T47D (cell line): ENCODE data around the gene TPM1.
"Not testable (repeated sequence)": the region's sequence is repeated elsewhere in the genome, so short reads cannot be mapped to it uniquely, and the experiment has no call there.

Experiments used
- DNase-seq, 2 experiments: peaks; one replicate each; pipeline versions ENCODE4 v3.0.0 to v3.0.0-alpha.2; 2011 to 2012; ENCODE audit warnings: low read depth in 1 of 2, low spot score in 1 of 2
- JUND ChIP-seq: IDR thresholded peaks from 2 replicates; pipeline ENCODE4 v1.6.1; 2012; ENCODE audit warnings: low read depth
- in situ Hi-C: cut with HindIII; loops from 2 replicates; pipeline ENCODE4 v1.10.0; 2016; ENCODE audit warnings: low sequenced_read_pairs, low pct_unique_long_range_greater_than_20kb

The TPM1 gene

GRCh38 chr15:63091679-63092446, 49.3 kb downstream of the TPM1 start:
- in situ Hi-C loops = no loop called here
- no peak for TF ChIP-seq JUND
- no peak for DNase-seq

GRCh38 chr15:63093486-63094205, 51.1 kb downstream of the TPM1 start:
- in situ Hi-C loops = no loop called here
- no peak for TF ChIP-seq JUND
- peak; percentile 63 to 82 for DNase-seq

DNA sequence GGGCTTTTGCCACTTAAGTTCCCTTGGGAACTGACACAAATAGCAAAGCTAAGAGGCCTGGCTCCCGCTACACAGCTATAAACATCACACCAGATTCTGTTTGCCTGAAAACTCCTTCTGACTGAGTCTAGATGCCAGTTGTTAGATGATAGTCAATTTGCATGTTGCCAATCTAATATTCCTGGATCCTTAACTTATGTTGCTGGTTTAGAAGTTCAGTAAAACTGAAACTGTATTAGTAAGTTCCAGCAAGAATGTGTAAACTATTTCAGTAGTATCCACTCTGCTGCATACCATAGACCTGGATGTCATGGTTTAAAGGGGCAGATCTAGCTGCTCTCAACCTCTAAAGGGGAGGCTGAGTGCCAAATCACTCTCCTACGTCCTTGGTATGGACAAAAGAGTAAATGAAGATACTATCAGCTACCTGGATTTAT, 52.0 kb downstream of the TPM1 start:
- in situ Hi-C loops = no loop called here
- peak in 1 of 2 experiments; percentile 30 for DNase-seq

GRCh38 chr15:63096178-63096577, 53.6 kb downstream of the TPM1 start:
- in situ Hi-C loops = no loop called here
- TF ChIP-seq JUND = no peak
- DNase-seq = no peak

More for the DNA sequence above, 52.0 kb downstream of the TPM1 start:
- no peak for TF ChIP-seq JUND

DNA sequence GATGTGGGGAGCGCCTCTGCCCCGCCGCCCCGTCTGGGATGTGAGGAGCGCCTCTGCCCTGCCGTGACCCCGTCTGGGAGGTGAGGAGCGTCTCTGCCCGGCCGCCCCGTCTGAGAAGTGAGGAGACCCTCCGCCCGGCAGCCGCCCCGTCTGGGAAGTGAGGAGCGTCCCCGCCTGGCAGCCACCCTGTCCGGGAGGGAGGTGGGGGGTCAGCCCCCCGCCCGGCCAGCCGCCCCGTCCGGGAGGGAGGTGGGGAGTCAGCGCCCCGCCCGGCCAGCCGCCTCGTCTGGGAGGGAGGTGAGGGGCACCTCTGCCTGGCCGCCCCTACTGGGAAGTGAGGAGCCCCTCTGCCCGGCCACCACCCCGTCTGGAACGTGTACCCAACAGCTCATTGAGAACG, 56.4 kb downstream of the TPM1 start:
- DNase-seq, in situ Hi-C loops: not testable (repeated sequence)

DNA sequence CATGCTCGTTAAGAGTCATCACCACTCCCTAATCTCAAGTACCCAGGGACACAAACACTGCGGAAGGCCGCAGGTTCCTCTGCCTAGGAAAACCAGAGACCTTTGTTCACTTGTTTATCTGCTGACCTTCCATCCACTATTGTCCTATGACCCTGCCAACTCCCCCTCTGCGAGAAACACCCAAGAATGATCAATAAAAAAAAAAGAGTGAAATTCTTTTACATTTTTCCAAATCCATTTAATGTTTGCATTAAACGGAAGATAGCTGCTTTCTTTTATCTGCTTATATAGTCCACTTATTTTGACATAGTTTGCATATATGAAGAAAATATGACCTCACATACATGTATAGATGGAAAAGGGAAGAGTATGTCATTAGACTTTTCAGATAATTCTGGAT, 57.0 kb downstream of the TPM1 start:
- in situ Hi-C loops, DNase-seq: not testable (repeated sequence)

DNA sequence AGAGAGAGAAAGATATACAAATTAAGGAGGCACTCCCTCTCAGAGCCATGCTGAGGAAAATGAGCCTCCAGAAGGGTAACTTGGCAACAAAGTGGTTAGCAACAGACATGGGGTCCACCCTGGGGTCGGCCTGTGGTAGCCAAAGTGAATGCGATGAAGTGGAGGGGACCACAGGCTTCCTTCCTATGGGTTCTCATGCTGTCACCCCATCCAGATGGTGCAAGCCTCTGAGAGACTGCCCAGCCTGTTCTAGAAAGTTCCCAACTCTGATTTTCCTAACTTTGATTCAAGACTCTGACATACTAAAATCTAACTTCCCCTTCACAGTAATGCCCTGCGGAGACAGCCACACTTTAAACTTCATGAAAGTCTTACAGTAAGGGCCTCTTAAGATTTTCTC, 60.9 kb downstream of the TPM1 start:
- DNase-seq = no peak
- in situ Hi-C loops = no loop called here

DNA sequence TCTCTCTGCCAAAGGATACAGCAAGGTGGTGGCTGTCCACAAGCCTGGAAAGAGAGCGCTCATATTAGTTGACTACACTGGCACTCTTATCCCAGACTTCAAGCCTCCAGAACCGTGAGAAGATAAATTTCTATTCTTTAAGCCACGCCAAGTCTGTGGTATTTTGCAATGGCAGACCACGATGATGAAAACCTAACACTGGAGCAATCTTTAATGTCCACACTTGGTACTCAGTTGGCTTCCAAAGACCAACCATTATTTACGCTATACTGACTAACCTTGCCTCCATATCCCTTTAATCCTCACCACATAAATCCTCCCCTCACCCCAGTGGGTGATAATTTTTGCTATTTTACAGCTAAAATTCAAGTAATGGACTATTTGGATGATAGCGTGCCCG, 62.2 kb downstream of the TPM1 start:
- in situ Hi-C loops = no loop called here
- TF ChIP-seq JUND = no peak
- DNase-seq = no peak

More for the DNA sequence above, 60.9 kb downstream of the TPM1 start:
- no peak for TF ChIP-seq JUND

- in situ Hi-C loops, DNase-seq: not testable (repeated sequence)
Observed at GRCh38 chr15:63105354-63105753, 62.8 kb downstream of the TPM1 start.

DNA sequence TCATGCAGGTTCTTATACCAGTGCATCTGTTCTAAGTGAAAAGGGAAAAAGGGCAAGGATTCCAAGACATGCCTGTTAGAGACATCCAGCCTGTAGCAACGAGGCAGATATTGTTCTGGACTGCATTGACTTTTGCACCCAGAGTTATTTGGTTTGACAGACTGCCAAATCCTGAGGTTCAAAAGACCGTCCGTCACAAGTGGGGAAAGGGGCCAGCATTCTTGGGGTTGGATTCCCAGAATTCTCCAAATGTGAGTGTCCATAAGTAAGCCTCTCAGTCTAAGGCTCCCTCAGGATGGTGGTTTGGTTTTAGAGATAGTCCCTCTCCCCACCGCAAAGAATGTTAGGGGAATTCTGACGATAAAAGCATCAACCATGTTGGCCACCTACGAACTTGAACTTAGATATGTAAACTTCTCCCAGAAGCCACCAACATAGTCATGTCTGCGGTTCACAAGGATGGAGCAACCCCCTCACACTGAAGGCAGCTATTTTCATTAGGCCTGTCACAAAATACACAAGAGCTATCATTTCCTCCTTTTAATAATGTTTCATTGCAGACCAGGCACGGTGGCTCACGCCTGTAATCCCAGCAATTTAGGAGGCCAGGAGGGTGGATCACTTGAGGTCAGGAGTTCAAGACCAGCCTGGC, 65.5 kb downstream of the TPM1 start:
- DNase-seq = no peak
- TF ChIP-seq JUND = no peak
- in situ Hi-C loops = no loop called here

- DNase-seq = no peak
- no peak for TF ChIP-seq JUND
- in situ Hi-C loops = no loop called here
Observed at GRCh38 chr15:63109498-63109897, 67.0 kb downstream of the TPM1 start.

GRCh38 chr15:63109920-63110319, 67.4 kb downstream of the TPM1 start:
- DNase-seq = no peak
- in situ Hi-C loops = no loop called here
- no peak for TF ChIP-seq JUND

- in situ Hi-C loops = no loop called here
- no peak for TF ChIP-seq JUND
- peak in 1 of 2 experiments; percentile 30 for DNase-seq
Observed at GRCh38 chr15:63110428-63111026, 68.0 kb downstream of the TPM1 start.
